ENCODE results near the gene NTRK1.

GRCh38 chr1:156922986-156923669, 62.5 kb downstream of the NTRK1 start:
- no peak for TF ChIP-seq ZNF626 (tag by site-specific recombination; IDR thresholded peaks at IDR 0.05)
- TF ChIP-seq ZFHX2 (tag by site-specific recombination; conservative IDR thresholded peaks at IDR 0.05): no peak
- TF ChIP-seq AEBP2 (tag by site-specific recombination; IDR thresholded peaks at IDR 0.05; ENCODE audit: borderline replicate concordance): no peak
- TF ChIP-seq ZFP41 (tag by site-specific recombination; IDR thresholded peaks at IDR 0.05; ENCODE audit: borderline replicate concordance): no peak
- TF ChIP-seq CTCF (tag by site-specific recombination; IDR thresholded peaks at IDR 0.05): no peak
- TF ChIP-seq ZNF707 (tag by site-specific recombination; IDR thresholded peaks at IDR 0.05): no peak
- TF ChIP-seq, protein P1, sequence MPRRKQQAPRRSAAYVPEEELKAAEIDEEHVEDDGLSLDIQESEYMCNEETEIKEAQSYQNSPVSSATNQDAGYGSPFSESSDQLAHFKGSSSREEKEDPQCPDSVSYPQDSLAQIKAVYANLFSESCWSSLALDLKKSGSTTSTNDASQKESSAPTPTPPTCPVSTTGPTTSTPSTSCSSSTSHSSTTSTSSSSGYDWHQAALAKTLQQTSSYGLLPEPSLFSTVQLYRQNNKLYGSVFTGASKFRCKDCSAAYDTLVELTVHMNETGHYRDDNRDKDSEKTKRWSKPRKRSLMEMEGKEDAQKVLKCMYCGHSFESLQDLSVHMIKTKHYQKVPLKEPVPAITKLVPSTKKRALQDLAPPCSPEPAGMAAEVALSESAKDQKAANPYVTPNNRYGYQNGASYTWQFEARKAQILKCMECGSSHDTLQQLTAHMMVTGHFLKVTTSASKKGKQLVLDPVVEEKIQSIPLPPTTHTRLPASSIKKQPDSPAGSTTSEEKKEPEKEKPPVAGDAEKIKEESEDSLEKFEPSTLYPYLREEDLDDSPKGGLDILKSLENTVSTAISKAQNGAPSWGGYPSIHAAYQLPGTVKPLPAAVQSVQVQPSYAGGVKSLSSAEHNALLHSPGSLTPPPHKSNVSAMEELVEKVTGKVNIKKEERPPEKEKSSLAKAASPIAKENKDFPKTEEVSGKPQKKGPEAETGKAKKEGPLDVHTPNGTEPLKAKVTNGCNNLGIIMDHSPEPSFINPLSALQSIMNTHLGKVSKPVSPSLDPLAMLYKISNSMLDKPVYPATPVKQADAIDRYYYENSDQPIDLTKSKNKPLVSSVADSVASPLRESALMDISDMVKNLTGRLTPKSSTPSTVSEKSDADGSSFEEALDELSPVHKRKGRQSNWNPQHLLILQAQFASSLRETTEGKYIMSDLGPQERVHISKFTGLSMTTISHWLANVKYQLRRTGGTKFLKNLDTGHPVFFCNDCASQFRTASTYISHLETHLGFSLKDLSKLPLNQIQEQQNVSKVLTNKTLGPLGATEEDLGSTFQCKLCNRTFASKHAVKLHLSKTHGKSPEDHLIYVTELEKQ (tag by site-specific recombination; IDR thresholded peaks at IDR 0.05; ENCODE audit: borderline replicate concordance): no peak

Data from HEK293 (cell line).